Panc1 (cell line): ENCODE data around the gene B4GALNT2.

Experiments
- POLR2AphosphoS5 ChIP-seq: IDR thresholded peaks from 2 replicates; pipeline ENCODE4 v1.6.1; 2012; ENCODE audit warnings: mild to moderate bottlenecking, low read depth, low read length, moderate library complexity
- REST ChIP-seq, 2 experiments: IDR thresholded peaks; 2 replicates each; pipeline ENCODE4 v1.6.1; 2011 to 2012; ENCODE audit warnings: low read depth in 2 of 2, control low read depth in 1 of 2, low read length in 1 of 2, mild to moderate bottlenecking in 1 of 2, moderate library complexity in 1 of 2; ENCODE audit not compliant: insufficient read depth in 1 of 2
- SIN3A ChIP-seq: IDR thresholded peaks from 2 replicates; pipeline ENCODE4 v1.6.1; 2012; ENCODE audit warnings: low read depth, mild to moderate bottlenecking, low read length, moderate library complexity, borderline replicate concordance; ENCODE audit not compliant: insufficient read depth
- TF ChIP-seq, protein P1 (sequence below): fragments of 450-650 bp; IDR thresholded peaks from 2 replicates; pipeline ENCODE4 v1.5.1; 2017; ENCODE audit warnings: mild to moderate bottlenecking

- TF ChIP-seq SIN3A (no peak), POLR2AphosphoS5 (no peak), REST (IDR thresholded peaks at IDR 0.05; ENCODE audit: insufficient read depth in 1 of 2, low read depth in 2 of 2, low read length in 1 of 2) (no peak)
- TF ChIP-seq, protein P1, sequence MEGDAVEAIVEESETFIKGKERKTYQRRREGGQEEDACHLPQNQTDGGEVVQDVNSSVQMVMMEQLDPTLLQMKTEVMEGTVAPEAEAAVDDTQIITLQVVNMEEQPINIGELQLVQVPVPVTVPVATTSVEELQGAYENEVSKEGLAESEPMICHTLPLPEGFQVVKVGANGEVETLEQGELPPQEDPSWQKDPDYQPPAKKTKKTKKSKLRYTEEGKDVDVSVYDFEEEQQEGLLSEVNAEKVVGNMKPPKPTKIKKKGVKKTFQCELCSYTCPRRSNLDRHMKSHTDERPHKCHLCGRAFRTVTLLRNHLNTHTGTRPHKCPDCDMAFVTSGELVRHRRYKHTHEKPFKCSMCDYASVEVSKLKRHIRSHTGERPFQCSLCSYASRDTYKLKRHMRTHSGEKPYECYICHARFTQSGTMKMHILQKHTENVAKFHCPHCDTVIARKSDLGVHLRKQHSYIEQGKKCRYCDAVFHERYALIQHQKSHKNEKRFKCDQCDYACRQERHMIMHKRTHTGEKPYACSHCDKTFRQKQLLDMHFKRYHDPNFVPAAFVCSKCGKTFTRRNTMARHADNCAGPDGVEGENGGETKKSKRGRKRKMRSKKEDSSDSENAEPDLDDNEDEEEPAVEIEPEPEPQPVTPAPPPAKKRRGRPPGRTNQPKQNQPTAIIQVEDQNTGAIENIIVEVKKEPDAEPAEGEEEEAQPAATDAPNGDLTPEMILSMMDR = no peak
Observed at GRCh38 chr17:49224997-49225337, 92.4 kb downstream of the B4GALNT2 start.
